Endodermal cell (in vitro differentiated cells): Measurements from ENCODE around the gene ECHS1. TPM values are rescaled to one million over a fixed set of nuclear protein-coding genes. Genes with fewer than 3 reads are reported as not detected.
A peak's percentile ranks its signal among the peaks of the same experiment; 100 is the strongest.

Experiments used
- DNase-seq: peaks from one replicate; pipeline ENCODE4 v3.0.0-alpha.2; 2017
- H3K27ac ChIP-seq: 2 replicates; pipeline ENCODE4 v1.5.1; 2013; ENCODE audit warnings: mild to moderate bottlenecking, low read depth, low read length, moderate library complexity
- H3K27me3 ChIP-seq: 2 replicates; pipeline ENCODE4 v1.6.1; 2013; ENCODE audit warnings: mild to moderate bottlenecking, low read length, moderate library complexity; ENCODE audit not compliant: insufficient read depth, control insufficient read depth, poor library complexity, severe bottlenecking
- H3K36me3 ChIP-seq: 2 replicates; pipeline ENCODE4 v1.7.0; 2013; ENCODE audit warnings: mild to moderate bottlenecking, low read length, moderate library complexity; ENCODE audit not compliant: control insufficient read depth, insufficient read depth
- H3K4me1 ChIP-seq: one replicate; pipeline ENCODE4 v1.7.0; 2013; ENCODE audit warnings: low read length; ENCODE audit not compliant: control insufficient read depth, insufficient read depth
- H3K4me3 ChIP-seq: 2 replicates; pipeline ENCODE4 v1.5.1; 2013; ENCODE audit warnings: mild to moderate bottlenecking, low read length, moderate library complexity
- H3K9ac ChIP-seq: 2 replicates; pipeline ENCODE4 v1.6.1; 2013; ENCODE audit warnings: mild to moderate bottlenecking, low read length, moderate library complexity; ENCODE audit not compliant: poor library complexity, severe bottlenecking; ENCODE audit errors: extremely low read depth
- H3K9me3 ChIP-seq: 2 replicates; pipeline ENCODE4 v1.6.1; 2013; ENCODE audit warnings: mild to moderate bottlenecking, low read length, moderate library complexity; ENCODE audit not compliant: control insufficient read depth
- H3K27ac Mint-ChIP-seq: 2 replicates; pipeline ENCODE4 v1.8.0; 2020; ENCODE audit warnings: mixed read lengths
- H3K27me3 Mint-ChIP-seq: 2 replicates; pipeline ENCODE4 v1.8.0; 2021; ENCODE audit warnings: mild to moderate bottlenecking, mixed read lengths; ENCODE audit not compliant: insufficient read depth
- H3K36me3 Mint-ChIP-seq: 2 replicates; pipeline ENCODE4 v1.8.0; 2020; ENCODE audit warnings: low read depth, mixed read lengths
- H3K4me1 Mint-ChIP-seq: 2 replicates; pipeline ENCODE4 v1.8.0; 2020; ENCODE audit warnings: mixed read lengths
- H3K4me3 Mint-ChIP-seq: 2 replicates; pipeline ENCODE4 v1.8.0; 2020; ENCODE audit warnings: mild to moderate bottlenecking, moderate library complexity, mixed read lengths
- H3K9me3 Mint-ChIP-seq: 2 replicates; pipeline ENCODE4 v1.8.0; 2020; ENCODE audit warnings: mild to moderate bottlenecking, mixed read lengths
- WGBS, 2 experiments: methylation state at CpG; one replicate each; pipeline versions ENCODE4 v1.1.5 to v1.1.7; 2013; ENCODE audit warnings: missing lambda C conversion rate in 2 of 2, mixed read lengths in 1 of 2; ENCODE audit not compliant: insufficient coverage in 1 of 2, insufficient read length in 1 of 2; 5-methylcytosine and 5-hydroxymethylcytosine counted together
- total RNA-seq, 2 donors: library from RNA; stranded (reverse); fragmentation: NEBNext Ultra II Directional in 1 of 2; extraction: Animal tissue kit (Norgen Biotek cat#: 25700) in 1 of 2; gene quantifications; 2 replicates in 1 of 2; 3 replicates in 1 of 2; pipeline ENCODE4 v1.2.1, GENCODE V29; 2021
- TF ChIP-seq, protein P1 (sequence below): fragments of 200-600 bp; sonication (generic); conservative IDR thresholded peaks from 2 replicates; pipeline ENCODE4 v1.5.0; 2021; ENCODE audit warnings: antibody characterized with exemption, mild to moderate bottlenecking

ECHS1 gene
- total RNA-seq, 2 donors from 2014 or later = 92.3 to 102 TPM

DNA sequence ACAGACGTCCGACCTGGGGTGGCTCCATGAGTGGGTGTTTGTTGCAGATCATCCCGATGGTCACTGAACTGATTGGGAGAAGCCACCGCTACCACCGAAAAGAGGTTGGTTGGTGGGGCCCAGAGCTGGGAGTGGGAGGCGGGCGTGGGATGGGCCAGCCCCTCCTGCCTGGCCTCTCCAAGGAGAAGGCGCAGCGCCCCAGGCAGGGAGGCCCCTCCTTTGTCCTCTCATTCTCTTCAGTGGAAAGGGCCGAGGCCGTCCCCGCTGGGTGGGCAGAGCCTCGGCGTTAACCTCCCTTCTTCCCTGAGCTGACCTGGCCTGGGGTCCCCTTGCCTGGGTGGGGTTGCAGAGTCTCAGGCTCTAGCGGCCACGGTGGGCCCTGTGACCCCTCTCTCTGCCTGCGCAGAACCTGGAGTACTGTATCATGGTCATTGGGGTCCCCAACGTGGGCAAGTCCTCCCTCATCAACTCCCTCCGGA lies 26.0 kb upstream of the ECHS1 start:
- no peak for DNase-seq
- Mint-ChIP-seq H3K4me3 (no peak overlapping the region), H3K27me3 (no peaks in the 10 kb centered on the region), H3K27ac (no peak overlapping the region), H3K9me3 (no peaks in the 10 kb centered on the region), H3K36me3 (peaks cover 67% of the 10 kb centered on the region), H3K4me1 (peaks cover 3% of the 10 kb centered on the region)
- Histone ChIP-seq H3K27me3 (no peaks in the 10 kb centered on the region), H3K9me3 (no peaks in the 10 kb centered on the region), H3K36me3 (peaks cover 73% of the 10 kb centered on the region), H3K27ac (no peak overlapping the region), H3K9ac (no peak overlapping the region), H3K4me3 (no peak overlapping the region), H3K4me1 (no peaks in the 10 kb centered on the region)
- 95 to 97% methylated on average over 4 to 19 of the region's 19 CpGs for WGBS, 2 experiments
- TF ChIP-seq, protein P1, sequence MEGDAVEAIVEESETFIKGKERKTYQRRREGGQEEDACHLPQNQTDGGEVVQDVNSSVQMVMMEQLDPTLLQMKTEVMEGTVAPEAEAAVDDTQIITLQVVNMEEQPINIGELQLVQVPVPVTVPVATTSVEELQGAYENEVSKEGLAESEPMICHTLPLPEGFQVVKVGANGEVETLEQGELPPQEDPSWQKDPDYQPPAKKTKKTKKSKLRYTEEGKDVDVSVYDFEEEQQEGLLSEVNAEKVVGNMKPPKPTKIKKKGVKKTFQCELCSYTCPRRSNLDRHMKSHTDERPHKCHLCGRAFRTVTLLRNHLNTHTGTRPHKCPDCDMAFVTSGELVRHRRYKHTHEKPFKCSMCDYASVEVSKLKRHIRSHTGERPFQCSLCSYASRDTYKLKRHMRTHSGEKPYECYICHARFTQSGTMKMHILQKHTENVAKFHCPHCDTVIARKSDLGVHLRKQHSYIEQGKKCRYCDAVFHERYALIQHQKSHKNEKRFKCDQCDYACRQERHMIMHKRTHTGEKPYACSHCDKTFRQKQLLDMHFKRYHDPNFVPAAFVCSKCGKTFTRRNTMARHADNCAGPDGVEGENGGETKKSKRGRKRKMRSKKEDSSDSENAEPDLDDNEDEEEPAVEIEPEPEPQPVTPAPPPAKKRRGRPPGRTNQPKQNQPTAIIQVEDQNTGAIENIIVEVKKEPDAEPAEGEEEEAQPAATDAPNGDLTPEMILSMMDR = no peak

DNA sequence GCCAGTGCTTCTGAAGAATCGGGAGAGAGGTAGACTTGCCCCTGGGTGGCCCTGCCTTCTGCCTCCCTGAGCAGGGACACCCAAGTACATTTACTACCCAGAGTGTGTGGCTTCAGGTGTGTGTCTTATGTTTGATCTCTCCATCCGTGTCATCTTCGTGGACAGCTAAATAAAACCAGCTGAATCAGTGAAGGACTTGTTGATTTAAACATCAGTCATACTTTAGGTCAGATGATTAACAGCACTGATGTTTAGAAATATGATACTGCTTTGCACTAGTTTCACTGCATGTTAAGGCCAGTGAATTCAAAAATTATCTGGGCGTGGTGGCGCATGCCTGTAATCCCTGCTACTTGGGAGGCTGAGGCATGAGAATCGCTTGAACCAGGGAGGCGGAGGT lies 24.8 kb upstream of the ECHS1 start:
- Mint-ChIP-seq H3K27me3 (no peaks in the 10 kb centered on the region), H3K4me1 (peaks cover 5% of the 10 kb centered on the region), H3K4me3 (no peak overlapping the region), H3K9me3 (no peaks in the 10 kb centered on the region), H3K27ac (no peak overlapping the region), H3K36me3 (peaks cover 60% of the 10 kb centered on the region)
- no peak for DNase-seq
- no peaks in the 10 kb centered on the region for H3K9me3 ChIP-seq
- no peak overlapping the region for H3K9ac ChIP-seq
- no peak overlapping the region for H3K27ac ChIP-seq
- H3K4me3 ChIP-seq = no peak overlapping the region
- H3K27me3 ChIP-seq = no peaks in the 10 kb centered on the region
- no peaks in the 10 kb centered on the region for H3K4me1 ChIP-seq
- H3K36me3 ChIP-seq = peaks cover 66% of the 10 kb centered on the region
- TF ChIP-seq, protein P1 = no peak
- WGBS, 2 experiments = 95 to 98% methylated on average over 6 to 7 of the region's 7 CpGs

DNA sequence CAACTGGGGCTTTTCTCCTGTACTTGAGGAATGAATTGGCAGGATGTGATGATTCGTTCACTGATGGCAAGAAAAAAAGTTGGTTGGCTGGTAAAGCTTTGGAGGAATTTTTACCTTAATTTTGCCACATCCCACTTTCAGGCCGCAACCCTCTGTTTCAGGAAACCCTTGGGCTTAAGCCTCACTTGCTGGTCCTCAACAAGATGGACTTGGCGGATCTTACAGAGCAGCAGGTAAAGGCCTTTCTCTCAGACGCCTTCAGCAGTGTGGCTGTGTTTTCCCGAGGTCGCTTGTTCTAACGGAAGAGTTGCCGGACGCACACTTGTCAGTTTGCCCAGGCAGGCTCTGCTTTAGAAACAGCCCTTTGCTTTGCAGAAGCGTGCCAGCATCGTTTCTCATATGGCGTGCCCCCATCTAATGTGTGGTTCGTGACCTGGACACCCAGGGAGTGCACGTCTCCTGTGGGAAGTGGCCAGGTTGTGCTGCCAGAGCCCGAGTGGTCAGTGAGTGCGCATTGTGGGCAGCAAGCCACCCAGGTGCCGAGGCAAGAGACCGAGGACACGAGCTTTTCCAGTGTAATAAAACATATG lies 23.0 kb upstream of the ECHS1 start:
- H3K4me3 ChIP-seq = no peak overlapping the region
- no peaks in the 10 kb centered on the region for H3K9me3 Mint-ChIP-seq
- peaks cover 51% of the 10 kb centered on the region for H3K36me3 ChIP-seq
- no peaks in the 10 kb centered on the region for H3K27me3 ChIP-seq
- no peaks in the 10 kb centered on the region for H3K9me3 ChIP-seq
- H3K4me1 ChIP-seq = no peaks in the 10 kb centered on the region
- no peak overlapping the region for H3K9ac ChIP-seq
- H3K27me3 Mint-ChIP-seq = no peaks in the 10 kb centered on the region
- no peak overlapping the region for H3K27ac Mint-ChIP-seq
- H3K27ac ChIP-seq = no peak overlapping the region
- WGBS, 2 experiments = 96 to 98% methylated on average over 13 to 16 of the region's 19 CpGs
- peak overlapping the region; percentile 89 for H3K4me3 Mint-ChIP-seq
- H3K36me3 Mint-ChIP-seq = peaks cover 44% of the 10 kb centered on the region
- DNase-seq = no peak
- TF ChIP-seq, protein P1 = no peak
- H3K4me1 Mint-ChIP-seq = peaks cover 5% of the 10 kb centered on the region
